ENCODE data around the gene POU2F1. TPM values are rescaled to one million over a fixed set of nuclear protein-coding genes. Genes with fewer than 3 reads are reported as not detected.

POU2F1 gene
- total RNA-seq, 1 experiment from 2014 or later, result 24.5 TPM

DNA sequence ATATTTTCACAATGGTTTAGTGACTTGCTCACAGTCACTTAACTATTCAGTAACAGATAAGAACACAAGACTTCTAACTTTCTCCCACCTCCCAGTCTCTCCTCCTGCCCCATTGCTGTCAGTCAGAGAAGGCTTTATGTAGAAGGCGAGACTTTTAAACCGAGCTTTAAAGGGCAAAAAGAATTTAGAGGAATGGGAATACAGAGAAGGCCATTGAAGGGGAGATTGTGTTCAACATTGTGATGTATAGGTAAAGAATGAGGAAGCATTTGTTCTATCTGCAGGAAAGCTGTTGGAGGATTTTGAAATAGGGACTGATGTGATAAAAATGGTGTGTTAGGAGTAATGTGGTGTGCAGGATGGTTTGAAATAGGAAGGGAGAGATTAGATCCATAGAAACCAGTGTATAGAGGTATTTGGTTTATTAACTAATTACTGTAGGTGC lies 7.3 kb downstream of the POU2F1 start:
- Histone ChIP-seq H3K36me3 (ENCODE audit: control insufficient read depth in 1 of 2, insufficient read depth in 2 of 2, low read length in 2 of 2) (no peaks in the 10 kb centered on the region), H3K4me3 (replicated peaks in 1 of 2; ENCODE audit: low read depth in 1 of 2, low read length in 2 of 2) (no peak overlapping the region), H3K4me1 (ENCODE audit: control insufficient read depth in 1 of 2, insufficient read depth in 2 of 2, low read length in 2 of 2) (peaks cover 4 to 31% of the 10 kb centered on the region in 2 experiments), H3K79me2 (ENCODE audit: insufficient read depth, low read length) (peaks cover 94% of the 10 kb centered on the region), H3K9me3 (ENCODE audit: control insufficient read depth in 1 of 2, insufficient read depth in 1 of 2, low read depth in 1 of 2, low read length in 2 of 2) (no peaks in the 10 kb centered on the region), H3K9ac (ENCODE audit: low read length) (no peak overlapping the region), H2AFZ (ENCODE audit: low read depth, low read length, poor library complexity, severe bottlenecking) (no peak overlapping the region), H3K4me2 (ENCODE audit: low read length) (peak overlapping the region; percentile 24; the same call in 1 of the 2 replicates), H3K27me3 (ENCODE audit: insufficient read depth, low read length) (no peaks in the 10 kb centered on the region), H3K27ac (ENCODE audit: low read depth, low read length) (no peak overlapping the region), H3K9me2 (ENCODE audit: insufficient read depth) (no peaks in the 10 kb centered on the region), H4K20me1 (ENCODE audit: insufficient read depth) (no peaks in the 10 kb centered on the region)
- DNase-seq (ENCODE audit: low read depth, low spot score), result no peak
- TF ChIP-seq EZH2 (IDR thresholded peaks at IDR 0.05) (no peak), JUND (IDR thresholded peaks at IDR 0.05) (no peak), POLR2AphosphoS5 (IDR thresholded peaks at IDR 0.05; ENCODE audit: low read depth, low read length) (no peak), CEBPB (IDR thresholded peaks at IDR 0.05; ENCODE audit: low read depth) (no peak)
- intact Hi-C loops (cut with micrococcal nuclease), result no loop called here
- no peak for ATAC-seq
- ChIA-PET POLR2A (no interaction called here), CTCF (no interaction called here), RAD21 (ENCODE audit: low non-redundant PET in 1 of 2, low total read pairs in 2 of 2, uncharacterized antibody in 2 of 2, unreplicated experiment in 2 of 2) (no interaction called here)
- no TSS peak for BruUV-seq (replicated peaks)

GRCh38 chr1:167229719-167230385 lies 9.2 kb downstream of the POU2F1 start:
- H3K79me2 ChIP-seq (ENCODE audit: insufficient read depth, low read length), result peaks cover 93% of the 10 kb centered on the region
- RAD21 ChIA-PET (ENCODE audit: low non-redundant PET in 1 of 2, low total read pairs in 2 of 2, uncharacterized antibody in 2 of 2, unreplicated experiment in 2 of 2), result no interaction called here
- no peak overlapping the region for H3K27ac ChIP-seq (ENCODE audit: low read depth, low read length)
- BruUV-seq (replicated peaks), result no TSS peak
- no peaks in the 10 kb centered on the region for H3K27me3 ChIP-seq (ENCODE audit: insufficient read depth, low read length)
- H3K36me3 ChIP-seq (ENCODE audit: control insufficient read depth in 1 of 2, insufficient read depth in 2 of 2, low read length in 2 of 2), result no peaks in the 10 kb centered on the region
- intact Hi-C loops (cut with micrococcal nuclease), result no loop called here
- POLR2A ChIA-PET, result interaction anchor here (1.3 to 2.3 kb wide), 2 partner anchors 9 to 10 kb away, joined by 5 to 14 read pairs; partner anchors contain the start of gene POU2F1
- H3K4me2 ChIP-seq (ENCODE audit: low read length), result peak overlapping the region; percentile 26; the same call in 1 of the 2 replicates
- no peak overlapping the region for H3K9ac ChIP-seq (ENCODE audit: low read length)
- CTCF ChIA-PET, result interaction anchor here (3.0 kb wide), 1 partner anchor 9 kb away, joined by 19 read pairs; the partner anchor contains the start of gene POU2F1
- no peaks in the 10 kb centered on the region for H3K9me3 ChIP-seq (ENCODE audit: control insufficient read depth in 1 of 2, insufficient read depth in 1 of 2, low read depth in 1 of 2, low read length in 2 of 2)
- no peak overlapping the region for H2AFZ ChIP-seq (ENCODE audit: low read depth, low read length, poor library complexity, severe bottlenecking)
- peaks cover 0 to 16% of the 10 kb centered on the region in 2 experiments; a peak in 2 of 4 replicates for H3K4me1 ChIP-seq (ENCODE audit: control insufficient read depth in 1 of 2, insufficient read depth in 2 of 2, low read length in 2 of 2)
- ATAC-seq (no peak), DNase-seq (ENCODE audit: low read depth, low spot score) (no peak)
- no peak overlapping the region for H3K4me3 ChIP-seq (replicated peaks in 1 of 2; ENCODE audit: low read depth in 1 of 2, low read length in 2 of 2)
- TF ChIP-seq YY1 (IDR thresholded peaks at IDR 0.05; ENCODE audit: extremely low read depth, insufficient replicate concordance, low read depth, low read length) (no peak), FOSL1 (IDR thresholded peaks at IDR 0.05; ENCODE audit: low read depth) (0 out of 2 replicates have a peak, but pooled peaks have one; percentile 13)
- H4K20me1 ChIP-seq (ENCODE audit: insufficient read depth), result no peaks in the 10 kb centered on the region
- H3K9me2 ChIP-seq (ENCODE audit: insufficient read depth), result no peaks in the 10 kb centered on the region

All from HCT116 (cell line).